ENCODE data around the gene PDZD2. TPM values are rescaled to one million over a fixed set of nuclear protein-coding genes. Genes with fewer than 3 reads are reported as not detected.
"Not testable (repeated sequence)": the region's sequence is repeated elsewhere in the genome, so short reads cannot be mapped to it uniquely, and the experiment has no call there.

PDZD2 gene
- total and polyA plus RNA-seq, 4 experiments from 2014 or later: 0.07 to 1.1 (median 0.68) TPM

- H3K27me3 ChIP-seq (ENCODE audit: insufficient read depth, low read length): no peaks in the 10 kb centered on the region
- no peak overlapping the region for H3K4me3 Mint-ChIP-seq
- H3K36me3 ChIP-seq (ENCODE audit: insufficient read depth, low read length): no peaks in the 10 kb centered on the region
- peaks cover 1 to 2% of the 10 kb centered on the region in 2 donors for H3K27me3 Mint-ChIP-seq
- H3K27ac ChIP-seq (ENCODE audit: low read depth, low read length): no peak overlapping the region
- no peak overlapping the region for H3K27ac Mint-ChIP-seq
- H3K9me3 Mint-ChIP-seq: peaks cover 0 to 3% (median 0%) of the 10 kb centered on the region in 8 donors
- ChIA-PET POLR2A (ENCODE audit: partially characterized antibody) (no interaction called here), CTCF (ENCODE audit: partially characterized antibody) (no interaction called here)
- no peaks in the 10 kb centered on the region for H3K9me3 ChIP-seq (ENCODE audit: control insufficient read depth in 1 of 2, low read length in 2 of 2)
- DNase-seq: no peak
- H3K4me3 ChIP-seq (ENCODE audit: low read length in 2 of 2): no peak overlapping the region
- no peaks in the 10 kb centered on the region for H3K4me1 ChIP-seq (ENCODE audit: insufficient read depth, low read length)
- H3K36me3 Mint-ChIP-seq: no peaks in the 10 kb centered on the region
- peaks cover 0 to 2% (median 0%) of the 10 kb centered on the region in 4 donors for H3K4me1 Mint-ChIP-seq
- intact Hi-C loops (cut with micrococcal nuclease): no loop called here
These were observed 328.5 kb downstream of the PDZD2 start for GRCh38 chr5:31967461-31967860.

- Histone ChIP-seq H3K4me3 (ENCODE audit: low read length in 2 of 2) (no peak overlapping the region), H3K27me3 (ENCODE audit: insufficient read depth, low read length) (no peaks in the 10 kb centered on the region), H3K4me1 (ENCODE audit: insufficient read depth, low read length) (no peaks in the 10 kb centered on the region), H3K9me3 (ENCODE audit: control insufficient read depth in 1 of 2, low read length in 2 of 2) (no peaks in the 10 kb centered on the region), H3K27ac (ENCODE audit: low read depth, low read length) (no peak overlapping the region), H3K36me3 (ENCODE audit: insufficient read depth, low read length) (no peaks in the 10 kb centered on the region)
- no peaks in the 10 kb centered on the region for H3K36me3 Mint-ChIP-seq
- intact Hi-C loops (cut with micrococcal nuclease): no loop called here
- DNase-seq: no peak
- no peaks in the 10 kb centered on the region for H3K27me3 Mint-ChIP-seq
- CTCF ChIA-PET (ENCODE audit: partially characterized antibody): no interaction called here
- peaks cover 0 to 3% (median 0%) of the 10 kb centered on the region in 8 donors for H3K9me3 Mint-ChIP-seq
- peak overlapping the region in 1 of 7 donors; percentile 30 for H3K27ac Mint-ChIP-seq
- peak overlapping the region in 1 of 8 donors; percentile 28 for H3K4me3 Mint-ChIP-seq
- peaks cover 5 to 10% (median 7%) of the 10 kb centered on the region in 4 donors for H3K4me1 Mint-ChIP-seq
- POLR2A ChIA-PET (ENCODE audit: partially characterized antibody): no interaction called here
These were observed 333.6 kb downstream of the PDZD2 start for GRCh38 chr5:31972558-31972957.

- intact Hi-C loops (cut with micrococcal nuclease); H3K4me1 ChIP-seq (ENCODE audit: insufficient read depth, low read length); H3K27ac ChIP-seq (ENCODE audit: low read depth, low read length); H3K4me3 Mint-ChIP-seq; H3K36me3 ChIP-seq (ENCODE audit: insufficient read depth, low read length); H3K27ac Mint-ChIP-seq; H3K27me3 ChIP-seq (ENCODE audit: insufficient read depth, low read length); CTCF ChIA-PET (ENCODE audit: partially characterized antibody); DNase-seq; POLR2A ChIA-PET (ENCODE audit: partially characterized antibody); H3K36me3 Mint-ChIP-seq; H3K4me3 ChIP-seq (ENCODE audit: low read length in 2 of 2); H3K27me3 Mint-ChIP-seq; H3K9me3 Mint-ChIP-seq; H3K9me3 ChIP-seq (ENCODE audit: control insufficient read depth in 1 of 2, low read length in 2 of 2): not testable (repeated sequence)
- H3K4me1 Mint-ChIP-seq: peaks cover 5 to 10% (median 7%) of the 10 kb centered on the region in 4 donors
These were observed 336.3 kb downstream of the PDZD2 start for GRCh38 chr5:31975189-31975612.

- POLR2A ChIA-PET (ENCODE audit: partially characterized antibody): no interaction called here
- H3K27me3 ChIP-seq (ENCODE audit: insufficient read depth, low read length): no peaks in the 10 kb centered on the region
- no peak for DNase-seq
- no peaks in the 10 kb centered on the region for H3K4me1 ChIP-seq (ENCODE audit: insufficient read depth, low read length)
- peaks cover 0 to 2% of the 10 kb centered on the region in 2 donors for H3K27me3 Mint-ChIP-seq
- no peaks in the 10 kb centered on the region for H3K36me3 Mint-ChIP-seq
- H3K27ac ChIP-seq (ENCODE audit: low read depth, low read length): no peak overlapping the region
- H3K4me3 ChIP-seq (ENCODE audit: low read length in 2 of 2): no peak overlapping the region
- H3K4me3 Mint-ChIP-seq: no peak overlapping the region
- H3K9me3 ChIP-seq (ENCODE audit: control insufficient read depth in 1 of 2, low read length in 2 of 2): no peaks in the 10 kb centered on the region
- peaks cover 5 to 10% (median 7%) of the 10 kb centered on the region in 4 donors for H3K4me1 Mint-ChIP-seq
- no peaks in the 10 kb centered on the region for H3K36me3 ChIP-seq (ENCODE audit: insufficient read depth, low read length)
- H3K27ac Mint-ChIP-seq: no peak overlapping the region
- H3K9me3 Mint-ChIP-seq: peaks cover 0 to 1% (median 0%) of the 10 kb centered on the region in 8 donors
- intact Hi-C loops (cut with micrococcal nuclease): no loop called here
- CTCF ChIA-PET (ENCODE audit: partially characterized antibody): no interaction called here
These were observed 337.2 kb downstream of the PDZD2 start for GRCh38 chr5:31976169-31976568.

- no peaks in the 10 kb centered on the region for H3K4me1 ChIP-seq (ENCODE audit: insufficient read depth, low read length)
- intact Hi-C loops (cut with micrococcal nuclease): no loop called here
- Mint-ChIP-seq H3K9me3 (peaks cover 0 to 4% (median 0%) of the 10 kb centered on the region in 8 donors), H3K4me3 (no peak overlapping the region), H3K27me3 (peaks cover 0 to 2% of the 10 kb centered on the region in 2 donors), H3K27ac (no peak overlapping the region), H3K4me1 (no peaks in the 10 kb centered on the region), H3K36me3 (no peaks in the 10 kb centered on the region)
- no peaks in the 10 kb centered on the region for H3K36me3 ChIP-seq (ENCODE audit: insufficient read depth, low read length)
- no peaks in the 10 kb centered on the region for H3K9me3 ChIP-seq (ENCODE audit: control insufficient read depth in 1 of 2, low read length in 2 of 2)
- POLR2A ChIA-PET (ENCODE audit: partially characterized antibody): no interaction called here
- H3K4me3 ChIP-seq (ENCODE audit: low read length in 2 of 2): no peak overlapping the region
- CTCF ChIA-PET (ENCODE audit: partially characterized antibody): no interaction called here
- no peak overlapping the region for H3K27ac ChIP-seq (ENCODE audit: low read depth, low read length)
- no peak for DNase-seq
- H3K27me3 ChIP-seq (ENCODE audit: insufficient read depth, low read length): no peaks in the 10 kb centered on the region
These were observed 342.5 kb downstream of the PDZD2 start for GRCh38 chr5:31981361-31981945.

- H3K27ac Mint-ChIP-seq: no peak overlapping the region
- H3K36me3 ChIP-seq (ENCODE audit: insufficient read depth, low read length): no peaks in the 10 kb centered on the region
- H3K4me1 ChIP-seq (ENCODE audit: insufficient read depth, low read length): no peaks in the 10 kb centered on the region
- H3K27me3 ChIP-seq (ENCODE audit: insufficient read depth, low read length): no peaks in the 10 kb centered on the region
- H3K4me3 Mint-ChIP-seq: no peak overlapping the region
- POLR2A ChIA-PET (ENCODE audit: partially characterized antibody): no interaction called here
- no peak overlapping the region for H3K27ac ChIP-seq (ENCODE audit: low read depth, low read length)
- H3K4me1 Mint-ChIP-seq: no peaks in the 10 kb centered on the region
- no peaks in the 10 kb centered on the region for H3K9me3 ChIP-seq (ENCODE audit: control insufficient read depth in 1 of 2, low read length in 2 of 2)
- no peak for DNase-seq
- H3K9me3 Mint-ChIP-seq: peaks cover 0 to 4% (median 0%) of the 10 kb centered on the region in 8 donors
- peaks cover 0 to 2% of the 10 kb centered on the region in 2 donors for H3K27me3 Mint-ChIP-seq
- H3K4me3 ChIP-seq (ENCODE audit: low read length in 2 of 2): no peak overlapping the region
- intact Hi-C loops (cut with micrococcal nuclease): no loop called here
- no peaks in the 10 kb centered on the region for H3K36me3 Mint-ChIP-seq
- CTCF ChIA-PET (ENCODE audit: partially characterized antibody): no interaction called here
These were observed 343.1 kb downstream of the PDZD2 start for GRCh38 chr5:31982027-31982426.

GRCh38 chr5:31982621-31983020 lies 343.7 kb downstream of the PDZD2 start:
- no peak overlapping the region for H3K27ac Mint-ChIP-seq
- no peaks in the 10 kb centered on the region for H3K4me1 ChIP-seq (ENCODE audit: insufficient read depth, low read length)
- intact Hi-C loops (cut with micrococcal nuclease): no loop called here
- H3K27me3 Mint-ChIP-seq: peaks cover 0 to 2% of the 10 kb centered on the region in 2 donors
- H3K27ac ChIP-seq (ENCODE audit: low read depth, low read length): no peak overlapping the region
- H3K4me3 ChIP-seq (ENCODE audit: low read length in 2 of 2): no peak overlapping the region
- H3K9me3 ChIP-seq (ENCODE audit: control insufficient read depth in 1 of 2, low read length in 2 of 2): no peaks in the 10 kb centered on the region
- CTCF ChIA-PET (ENCODE audit: partially characterized antibody): no interaction called here
- no peaks in the 10 kb centered on the region for H3K36me3 Mint-ChIP-seq
- no peaks in the 10 kb centered on the region for H3K4me1 Mint-ChIP-seq
- POLR2A ChIA-PET (ENCODE audit: partially characterized antibody): no interaction called here
- DNase-seq: no peak
- H3K36me3 ChIP-seq (ENCODE audit: insufficient read depth, low read length): no peaks in the 10 kb centered on the region
- no peak overlapping the region for H3K4me3 Mint-ChIP-seq
- H3K9me3 Mint-ChIP-seq: peaks cover 0 to 5% (median 0%) of the 10 kb centered on the region in 8 donors
- H3K27me3 ChIP-seq (ENCODE audit: insufficient read depth, low read length): no peaks in the 10 kb centered on the region
